Fibroblast of skin of scalp (primary cell): ENCODE data around the gene BIRC2.
"Not testable (repeated sequence)": the region's sequence is repeated elsewhere in the genome, so short reads cannot be mapped to it uniquely, and the experiment has no call there.

Experiments used
- DNase-seq: peaks from one replicate; pipeline ENCODE4 v3.0.0-alpha.2; 2013

Gene BIRC2

DNA sequence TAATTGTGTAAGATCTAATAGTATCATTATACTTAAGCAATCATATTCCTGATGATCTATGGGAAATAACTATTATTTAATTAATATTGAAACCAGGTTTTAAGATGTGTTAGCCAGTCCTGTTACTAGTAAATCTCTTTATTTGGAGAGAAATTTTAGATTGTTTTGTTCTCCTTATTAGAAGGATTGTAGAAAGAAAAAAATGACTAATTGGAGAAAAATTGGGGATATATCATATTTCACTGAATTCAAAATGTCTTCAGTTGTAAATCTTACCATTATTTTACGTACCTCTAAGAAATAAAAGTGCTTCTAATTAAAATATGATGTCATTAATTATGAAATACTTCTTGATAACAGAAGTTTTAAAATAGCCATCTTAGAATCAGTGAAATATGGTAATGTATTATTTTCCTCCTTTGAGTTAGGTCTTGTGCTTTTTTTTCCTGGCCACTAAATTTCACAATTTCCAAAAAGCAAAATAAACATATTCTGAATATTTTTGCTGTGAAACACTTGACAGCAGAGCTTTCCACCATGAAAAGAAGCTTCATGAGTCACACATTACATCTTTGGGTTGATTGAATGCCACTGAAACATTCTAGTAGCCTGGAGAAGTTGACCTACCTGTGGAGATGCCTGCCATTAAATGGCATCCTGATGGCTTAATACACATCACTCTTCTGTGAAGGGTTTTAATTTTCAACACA lies 23.3 kb upstream of the BIRC2 start:
- DNase-seq, result peak; percentile 88

GRCh38 chr11:102325088-102325487 lies 21.9 kb upstream of the BIRC2 start:
- no peak for DNase-seq

- no peak for DNase-seq
Measured at GRCh38 chr11:102328748-102329147, 18.3 kb upstream of the BIRC2 start.

- DNase-seq, result peak; percentile 82
Measured at GRCh38 chr11:102330231-102330630, 16.8 kb upstream of the BIRC2 start.

DNA sequence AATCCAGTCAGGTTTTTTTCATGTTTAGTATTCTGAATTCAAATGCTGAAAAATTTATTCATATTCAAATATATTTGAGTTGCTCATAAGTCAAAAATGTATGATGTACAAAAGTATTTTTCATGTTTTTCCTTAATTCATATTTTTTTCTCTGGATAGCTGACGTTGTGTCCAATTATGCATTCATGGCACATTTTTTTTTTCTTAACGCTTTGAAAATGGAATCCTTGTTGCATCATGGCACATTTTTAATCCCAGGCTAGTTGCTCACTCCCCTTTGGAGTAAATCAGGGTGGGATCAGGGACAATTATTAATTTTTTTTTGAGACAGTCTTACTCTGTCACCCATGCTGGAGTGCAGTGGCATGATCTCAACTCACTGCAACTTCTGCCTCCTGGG lies 15.7 kb upstream of the BIRC2 start:
- peak; percentile 83 for DNase-seq

GRCh38 chr11:102332611-102332994 lies 14.4 kb upstream of the BIRC2 start:
- no peak for DNase-seq

- no peak for DNase-seq
Measured at GRCh38 chr11:102338479-102339010, 8.5 kb upstream of the BIRC2 start.

DNA sequence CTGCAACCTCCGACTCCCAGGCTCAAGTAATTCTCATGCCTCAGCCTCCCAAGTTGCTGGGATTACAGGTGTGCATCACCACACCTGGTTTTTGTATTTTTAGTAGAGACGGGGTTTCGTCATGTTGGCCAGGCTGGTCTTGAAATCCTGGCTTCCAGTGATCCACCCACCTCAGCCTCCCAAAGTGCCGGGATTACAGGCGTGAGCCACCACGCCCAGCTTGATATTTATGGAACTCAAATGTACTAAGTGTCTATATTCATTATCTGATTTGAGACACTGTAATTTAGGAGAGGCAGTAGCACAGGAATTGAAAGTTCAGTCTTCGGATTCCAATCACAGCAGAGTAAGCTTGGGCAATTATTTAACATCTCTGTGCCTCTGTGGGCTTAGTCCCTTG lies 5.7 kb upstream of the BIRC2 start:
- not testable (repeated sequence) for DNase-seq

- DNase-seq, result peak; percentile 90
Measured at GRCh38 chr11:102341844-102342318, 5.1 kb upstream of the BIRC2 start.

GRCh38 chr11:102343809-102344208 lies 3.2 kb upstream of the BIRC2 start:
- peak; percentile 98 for DNase-seq

DNA sequence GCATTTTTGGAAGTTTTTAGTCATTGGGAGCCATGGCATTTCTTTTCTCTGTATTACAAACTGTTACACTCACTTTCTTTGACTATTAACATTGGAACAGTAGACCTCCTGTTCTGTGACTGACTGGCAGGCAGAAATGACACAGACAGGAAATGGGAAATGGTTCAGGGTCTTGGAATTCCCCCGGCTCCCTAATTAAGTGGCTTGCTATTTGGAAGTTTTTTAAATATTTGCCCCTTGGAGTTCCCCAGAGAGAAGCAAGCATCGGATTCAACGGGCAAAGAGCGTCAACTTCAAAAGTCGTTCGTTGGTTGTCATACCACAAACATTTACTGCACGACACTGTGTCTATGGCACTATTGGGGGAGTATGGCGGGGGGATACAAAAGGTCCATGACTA lies 1.1 kb upstream of the BIRC2 start:
- peak; percentile 93 for DNase-seq

DNA sequence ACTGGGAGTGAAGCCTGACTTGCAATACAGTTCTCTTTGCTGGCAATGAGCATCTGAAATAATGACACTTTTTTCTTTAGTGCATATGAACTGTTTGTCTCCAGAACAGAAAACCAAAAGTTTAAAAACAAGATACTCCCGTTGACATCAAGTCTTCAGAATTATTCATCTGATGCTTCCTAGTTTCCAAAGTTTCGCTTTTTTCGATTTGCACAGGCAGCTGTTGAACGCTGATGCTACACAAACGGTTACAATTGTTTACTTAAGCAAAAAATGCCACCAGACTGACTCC lies 612 bp upstream of the BIRC2 start:
- no peak for DNase-seq

- DNase-seq, result peak; percentile 30
Measured at GRCh38 chr11:102347462-102348370, 702 bp downstream of the BIRC2 start.

DNA sequence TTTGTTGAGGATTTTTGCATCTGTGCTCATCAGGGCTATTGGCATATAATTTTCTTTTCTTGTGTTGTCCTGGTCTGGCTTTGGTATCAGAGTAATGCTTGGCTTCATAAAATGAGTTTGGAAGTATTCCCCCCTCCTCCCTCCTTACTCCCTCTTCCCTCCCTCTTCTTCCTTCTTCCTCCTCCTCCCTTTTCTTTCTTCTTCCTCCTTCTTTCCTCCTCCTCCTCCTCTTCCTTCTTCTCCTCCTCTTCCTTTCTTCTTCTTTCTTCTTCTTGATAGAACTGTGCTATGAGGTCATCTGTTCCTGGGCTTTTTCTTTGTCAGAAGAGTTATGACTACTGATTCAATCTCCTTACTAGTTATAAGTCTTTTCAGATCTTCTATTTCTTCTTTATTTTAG lies 10.1 kb downstream of the BIRC2 start:
- DNase-seq, result no peak

DNA sequence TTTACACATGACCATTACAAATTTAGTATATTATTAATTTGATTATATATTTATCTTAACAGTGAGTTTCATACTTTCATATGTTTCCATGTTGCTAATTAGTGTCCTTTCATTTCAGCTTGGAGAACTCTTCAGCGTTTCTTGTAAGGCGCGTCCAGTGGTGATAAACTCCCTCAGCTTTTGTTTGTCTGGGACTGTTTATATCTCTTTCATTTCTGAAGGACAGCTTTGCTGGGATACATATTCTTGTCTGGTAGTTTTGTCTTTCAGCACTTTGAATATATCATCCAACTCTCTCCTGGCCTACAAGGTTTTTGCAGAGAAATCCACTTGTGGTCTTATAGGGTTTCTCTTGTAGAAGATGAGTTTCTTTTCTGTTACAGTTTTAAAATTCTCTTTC lies 12.4 kb downstream of the BIRC2 start:
- DNase-seq, result no peak

DNA sequence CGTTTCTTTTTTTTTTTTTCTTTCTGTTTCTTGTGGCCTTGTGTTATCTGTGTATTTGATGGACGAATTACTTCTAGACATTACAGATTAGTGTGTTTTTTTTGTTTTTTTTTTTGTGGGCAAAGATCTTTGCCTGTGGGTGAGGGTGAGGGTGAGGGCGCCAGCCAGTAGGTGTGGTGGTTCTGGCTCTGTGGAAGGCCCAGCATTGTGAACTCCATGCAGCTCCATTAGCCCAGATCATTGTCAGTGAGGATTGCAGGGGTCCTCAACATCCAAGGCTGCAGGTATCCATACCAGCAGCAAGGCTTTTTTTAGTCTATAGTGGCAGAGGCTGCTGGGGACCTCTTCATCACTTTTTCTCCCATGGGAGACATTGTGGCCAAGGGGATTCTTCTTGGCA lies 13.7 kb downstream of the BIRC2 start:
- DNase-seq, result no peak

GRCh38 chr11:102361086-102362031 lies 14.3 kb downstream of the BIRC2 start:
- DNase-seq, result peak; percentile 62

- DNase-seq, result no peak
Measured at GRCh38 chr11:102364991-102365390, 18.0 kb downstream of the BIRC2 start.

- peak; percentile 18 for DNase-seq
Measured at GRCh38 chr11:102367364-102367763, 20.4 kb downstream of the BIRC2 start.

GRCh38 chr11:102368472-102368871 lies 21.5 kb downstream of the BIRC2 start:
- no peak for DNase-seq

GRCh38 chr11:102374633-102375424 lies 27.8 kb downstream of the BIRC2 start:
- DNase-seq, result not testable (repeated sequence)
